GM23338 (cell line): ENCODE results near the gene MRPL24. TPM values are rescaled to one million over a fixed set of nuclear protein-coding genes. Genes with fewer than 3 reads are reported as not detected.

Source experiments
- ATAC-seq: fragments of 200-7000 bp; cut with Tn5 transposase; 3 replicates; pipeline ENCODE4 v1.9.1; 2020
- DNase-seq: peaks from one replicate; pipeline ENCODE4 v3.0.0-alpha.2; 2015; ENCODE audit warnings: low spot score
- H2AFZ ChIP-seq: fragments of 200-600 bp; sonication (generic); 2 replicates; pipeline ENCODE4 v1.8.0; 2016; ENCODE audit warnings: antibody characterized with exemption, mild to moderate bottlenecking, moderate library complexity
- H3F3A ChIP-seq: fragments of 200-600 bp; sonication (generic); replicated peaks from 2 replicates; pipeline ENCODE4 v1.8.0; 2017; ENCODE audit warnings: antibody characterized with exemption, mixed run types, low read depth
- H3K27ac ChIP-seq: fragments of 200-600 bp; sonication (generic); 2 replicates; pipeline ENCODE4 v1.6.1; 2016; ENCODE audit warnings: low read depth
- H3K27me3 ChIP-seq: fragments of 200-600 bp; sonication (generic); 2 replicates; pipeline ENCODE4 v1.8.0; 2016; ENCODE audit warnings: mild to moderate bottlenecking, mixed run types, moderate library complexity; ENCODE audit not compliant: insufficient read depth
- H3K36me3 ChIP-seq: fragments of 200-600 bp; sonication (generic); 2 replicates; pipeline ENCODE4 v1.8.0; 2016; ENCODE audit warnings: mild to moderate bottlenecking; ENCODE audit not compliant: insufficient read depth
- H3K4me1 ChIP-seq: fragments of 200-600 bp; sonication (generic); 2 replicates; pipeline ENCODE4 v1.8.0; 2016; ENCODE audit warnings: mild to moderate bottlenecking, moderate library complexity; ENCODE audit not compliant: insufficient read depth
- H3K4me2 ChIP-seq: fragments of 200-600 bp; sonication (generic); 2 replicates; pipeline ENCODE4 v1.7.1; 2017; ENCODE audit warnings: mixed run types
- H3K4me3 ChIP-seq: fragments of 200-600 bp; sonication (generic); 2 replicates; pipeline ENCODE4 v1.6.1; 2016; ENCODE audit warnings: mixed run types
- H3K79me2 ChIP-seq: fragments of 200-600 bp; sonication (generic); replicated peaks from 2 replicates; pipeline ENCODE4 v1.8.0; 2017; ENCODE audit warnings: mild to moderate bottlenecking; ENCODE audit not compliant: insufficient read depth
- H3K9me2 ChIP-seq: fragments of 200-600 bp; sonication (generic); 2 replicates; pipeline ENCODE4 v1.8.0; 2017; ENCODE audit not compliant: insufficient read depth
- H4K20me1 ChIP-seq: fragments of 200-600 bp; sonication (generic); replicated peaks from 2 replicates; pipeline ENCODE4 v1.8.0; 2017; ENCODE audit warnings: mild to moderate bottlenecking; ENCODE audit not compliant: insufficient read depth
- H3K27ac Mint-ChIP-seq: 2 replicates; pipeline ENCODE4 v1.8.0; 2020; ENCODE audit warnings: inconsistent platforms, mild to moderate bottlenecking, moderate library complexity, mixed read lengths
- H3K27me3 Mint-ChIP-seq: 3 replicates; pipeline ENCODE4 v1.8.0; 2022; ENCODE audit warnings: low read depth, mild to moderate bottlenecking, moderate library complexity, mixed read lengths, inconsistent platforms; ENCODE audit not compliant: insufficient read depth, poor library complexity
- H3K36me3 Mint-ChIP-seq: 3 replicates; pipeline ENCODE4 v1.8.0; 2021; ENCODE audit warnings: low read depth, mild to moderate bottlenecking, inconsistent platforms, moderate library complexity, mixed read lengths
- H3K4me1 Mint-ChIP-seq: 3 replicates; pipeline ENCODE4 v1.8.0; 2020; ENCODE audit warnings: mild to moderate bottlenecking, inconsistent platforms, mixed read lengths
- H3K4me3 Mint-ChIP-seq: 3 replicates; pipeline ENCODE4 v1.8.0; 2021; ENCODE audit warnings: moderate library complexity, mild to moderate bottlenecking, inconsistent platforms, mixed read lengths
- H3K9me3 Mint-ChIP-seq: 3 replicates; pipeline ENCODE4 v1.8.0; 2020; ENCODE audit warnings: moderate library complexity, mild to moderate bottlenecking, inconsistent platforms, mixed read lengths
- ETS1 ChIP-seq: IDR thresholded peaks from 2 replicates; pipeline ENCODE4 v1.6.1; 2016; ENCODE audit warnings: antibody characterized with exemption
- EZH2 ChIP-seq: fragments of 200-600 bp; sonication (generic); IDR thresholded peaks from one replicate; pipeline ENCODE4 v1.8.0; 2017; ENCODE audit warnings: antibody characterized with exemption, mild to moderate bottlenecking, low read depth; ENCODE audit not compliant: unreplicated experiment
- REST ChIP-seq: IDR thresholded peaks from one replicate; pipeline ENCODE4 v1.6.1; 2018; ENCODE audit warnings: antibody characterized with exemption; ENCODE audit not compliant: unreplicated experiment
- STAT1 ChIP-seq: IDR thresholded peaks from one replicate; pipeline ENCODE4 v1.6.1; 2016; ENCODE audit warnings: antibody characterized with exemption; ENCODE audit not compliant: unreplicated experiment
- ZNF331 ChIP-seq: fragments of 250-450 bp; sonication (Bioruptor Pico); IDR thresholded peaks from 2 replicates; pipeline ENCODE4 v1.5.0; 2020; ENCODE audit warnings: low read depth, mild to moderate bottlenecking, moderate library complexity
- ZNF462 ChIP-seq: fragments of 250-450 bp; sonication (Bioruptor Pico); IDR thresholded peaks from 2 replicates; pipeline ENCODE4 v1.5.0; 2020; ENCODE audit warnings: mild to moderate bottlenecking, moderate library complexity
- polyA plus RNA-seq: library from polyadenylated mRNA; unstranded; fragments of >200 nt; fragmentation: Nextera tagmentation; extraction: Ambion mirVana; gene quantifications from 2 replicates; pipeline ENCODE4 v1.2.1, GENCODE V29; 2016
- total RNA-seq: library from RNA; depleted of rRNA; stranded (reverse); fragments of >200 nt; shearing (Covaris generic); gene quantifications from 2 replicates; pipeline ENCODE4 v1.2.3, GENCODE V29; 2014

MRPL24 gene
- total and polyA plus RNA-seq, 2 experiments from 2014 or later: 18.8 to 45.7 TPM

- ATAC-seq: peak; percentile 11
These were observed 33.3 kb downstream of the MRPL24 start for GRCh38 chr1:156707417-156708217.

More at GRCh38 chr1:156707417-156708217, 33.3 kb downstream of the MRPL24 start:
- Histone ChIP-seq H3K4me1 (peaks cover 75% of the 10 kb centered on the region), H4K20me1 (no peaks in the 10 kb centered on the region; the same call in 1 of the 2 replicates), H3F3A (peaks cover 33% of the 10 kb centered on the region), H2AFZ (no peak overlapping the region), H3K79me2 (peaks cover 13% of the 10 kb centered on the region), H3K4me2 (peak overlapping the region; percentile 92), H3K27ac (peak overlapping the region; percentile 98), H3K27me3 (peaks cover 30% of the 10 kb centered on the region), H3K36me3 (no peaks in the 10 kb centered on the region), H3K4me3 (peak overlapping the region; percentile 67), H3K9me2 (no peaks in the 10 kb centered on the region)
- Mint-ChIP-seq H3K27me3 (peaks cover 28% of the 10 kb centered on the region), H3K9me3 (no peaks in the 10 kb centered on the region), H3K4me1 (peaks cover 72% of the 10 kb centered on the region), H3K27ac (peak overlapping the region; percentile 97), H3K36me3 (peaks cover 5% of the 10 kb centered on the region; the same call in 2 of the 3 replicates), H3K4me3 (peak overlapping the region; percentile 83)
- peak; percentile 78 for DNase-seq
- TF ChIP-seq ETS1 (peak; percentile 15; the same call in 1 of the 2 replicates), REST (no peak), ZNF462 (CRISPR knock-in tag) (no peak), ZNF331 (CRISPR knock-in tag) (no peak), STAT1 (no peak), EZH2 (no peak)
